ENCODE data around the gene CRIP1. TPM values are rescaled to one million over a fixed set of nuclear protein-coding genes. Genes with fewer than 3 reads are reported as not detected.

Gene CRIP1
- total RNA-seq, 1 donor from 2014 or later, result 5.1 TPM

DNA sequence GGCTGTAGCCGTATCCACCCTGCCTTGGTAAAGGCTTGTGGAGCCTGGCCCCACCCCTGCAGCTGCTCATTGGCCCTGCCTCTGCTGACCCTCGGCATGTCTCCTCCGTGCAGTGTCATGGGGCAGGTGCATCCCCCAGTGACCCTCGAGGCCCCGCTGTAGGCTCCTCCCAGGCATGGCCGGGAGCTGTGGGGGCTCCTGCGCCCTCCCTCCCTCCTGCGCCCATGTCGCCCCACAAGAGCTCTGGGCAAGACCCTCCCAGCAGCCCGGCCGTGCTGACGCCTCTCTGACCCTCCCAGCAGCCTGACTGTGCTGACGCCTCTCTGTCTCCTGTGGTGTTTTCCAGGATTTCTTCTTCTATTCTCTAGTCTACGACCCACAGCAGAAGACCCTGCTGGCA, 32.8 kb upstream of the CRIP1 start:
- no peaks in the 10 kb centered on the region for H3K4me1 Mint-ChIP-seq (ENCODE audit: low read depth)
- no peak overlapping the region for H3K4me3 Mint-ChIP-seq (ENCODE audit: low read depth)
- TF ChIP-seq, protein P1, sequence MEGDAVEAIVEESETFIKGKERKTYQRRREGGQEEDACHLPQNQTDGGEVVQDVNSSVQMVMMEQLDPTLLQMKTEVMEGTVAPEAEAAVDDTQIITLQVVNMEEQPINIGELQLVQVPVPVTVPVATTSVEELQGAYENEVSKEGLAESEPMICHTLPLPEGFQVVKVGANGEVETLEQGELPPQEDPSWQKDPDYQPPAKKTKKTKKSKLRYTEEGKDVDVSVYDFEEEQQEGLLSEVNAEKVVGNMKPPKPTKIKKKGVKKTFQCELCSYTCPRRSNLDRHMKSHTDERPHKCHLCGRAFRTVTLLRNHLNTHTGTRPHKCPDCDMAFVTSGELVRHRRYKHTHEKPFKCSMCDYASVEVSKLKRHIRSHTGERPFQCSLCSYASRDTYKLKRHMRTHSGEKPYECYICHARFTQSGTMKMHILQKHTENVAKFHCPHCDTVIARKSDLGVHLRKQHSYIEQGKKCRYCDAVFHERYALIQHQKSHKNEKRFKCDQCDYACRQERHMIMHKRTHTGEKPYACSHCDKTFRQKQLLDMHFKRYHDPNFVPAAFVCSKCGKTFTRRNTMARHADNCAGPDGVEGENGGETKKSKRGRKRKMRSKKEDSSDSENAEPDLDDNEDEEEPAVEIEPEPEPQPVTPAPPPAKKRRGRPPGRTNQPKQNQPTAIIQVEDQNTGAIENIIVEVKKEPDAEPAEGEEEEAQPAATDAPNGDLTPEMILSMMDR (IDR thresholded peaks at IDR 0.05; ENCODE audit: unreplicated experiment), result no peak
- no peaks in the 10 kb centered on the region for H3K9me3 Mint-ChIP-seq (ENCODE audit: low read depth)
- no peak overlapping the region for H3K27ac Mint-ChIP-seq
- peaks cover 12% of the 10 kb centered on the region for H3K36me3 Mint-ChIP-seq (ENCODE audit: insufficient read depth)
- no peaks in the 10 kb centered on the region for H3K27me3 Mint-ChIP-seq
- no peak for DNase-seq (ENCODE audit: low spot score, unreplicated experiment)

DNA sequence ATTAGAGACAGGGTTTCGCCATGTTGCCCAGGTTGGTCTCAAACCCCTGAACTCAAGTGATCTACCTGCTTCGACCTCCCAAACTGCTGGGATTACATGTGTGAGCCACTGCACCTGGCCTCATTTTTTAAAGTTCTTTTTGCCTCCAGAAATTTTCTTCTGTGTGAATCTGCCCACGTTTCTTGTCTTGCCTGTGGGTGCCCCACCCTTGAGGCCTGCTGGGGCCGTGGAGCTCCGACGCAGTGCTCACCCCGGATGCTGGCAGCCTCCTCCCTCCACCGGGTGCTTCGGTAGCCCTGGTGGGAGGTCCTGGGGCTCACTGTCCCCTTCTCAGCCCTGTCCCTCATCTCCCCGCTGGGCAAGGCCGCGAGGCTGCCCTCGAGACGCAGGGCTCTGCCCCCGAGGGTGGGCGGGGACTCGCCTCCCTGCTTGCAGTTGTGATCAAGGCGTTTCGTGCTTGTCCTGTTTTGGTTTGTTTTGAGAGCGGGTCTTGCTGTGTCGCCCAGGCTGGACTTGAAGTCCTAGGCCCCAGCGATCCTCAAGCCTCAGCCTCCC, 31.5 kb upstream of the CRIP1 start:
- H3K9me3 Mint-ChIP-seq (ENCODE audit: low read depth), result no peaks in the 10 kb centered on the region
- TF ChIP-seq, protein P1 (IDR thresholded peaks at IDR 0.05; ENCODE audit: unreplicated experiment), result no peak
- H3K27me3 Mint-ChIP-seq, result no peaks in the 10 kb centered on the region
- peaks cover 12% of the 10 kb centered on the region for H3K36me3 Mint-ChIP-seq (ENCODE audit: insufficient read depth)
- no peak overlapping the region for H3K27ac Mint-ChIP-seq
- no peaks in the 10 kb centered on the region for H3K4me1 Mint-ChIP-seq (ENCODE audit: low read depth)
- H3K4me3 Mint-ChIP-seq (ENCODE audit: low read depth), result no peak overlapping the region
- DNase-seq (ENCODE audit: low spot score, unreplicated experiment), result no peak

DNA sequence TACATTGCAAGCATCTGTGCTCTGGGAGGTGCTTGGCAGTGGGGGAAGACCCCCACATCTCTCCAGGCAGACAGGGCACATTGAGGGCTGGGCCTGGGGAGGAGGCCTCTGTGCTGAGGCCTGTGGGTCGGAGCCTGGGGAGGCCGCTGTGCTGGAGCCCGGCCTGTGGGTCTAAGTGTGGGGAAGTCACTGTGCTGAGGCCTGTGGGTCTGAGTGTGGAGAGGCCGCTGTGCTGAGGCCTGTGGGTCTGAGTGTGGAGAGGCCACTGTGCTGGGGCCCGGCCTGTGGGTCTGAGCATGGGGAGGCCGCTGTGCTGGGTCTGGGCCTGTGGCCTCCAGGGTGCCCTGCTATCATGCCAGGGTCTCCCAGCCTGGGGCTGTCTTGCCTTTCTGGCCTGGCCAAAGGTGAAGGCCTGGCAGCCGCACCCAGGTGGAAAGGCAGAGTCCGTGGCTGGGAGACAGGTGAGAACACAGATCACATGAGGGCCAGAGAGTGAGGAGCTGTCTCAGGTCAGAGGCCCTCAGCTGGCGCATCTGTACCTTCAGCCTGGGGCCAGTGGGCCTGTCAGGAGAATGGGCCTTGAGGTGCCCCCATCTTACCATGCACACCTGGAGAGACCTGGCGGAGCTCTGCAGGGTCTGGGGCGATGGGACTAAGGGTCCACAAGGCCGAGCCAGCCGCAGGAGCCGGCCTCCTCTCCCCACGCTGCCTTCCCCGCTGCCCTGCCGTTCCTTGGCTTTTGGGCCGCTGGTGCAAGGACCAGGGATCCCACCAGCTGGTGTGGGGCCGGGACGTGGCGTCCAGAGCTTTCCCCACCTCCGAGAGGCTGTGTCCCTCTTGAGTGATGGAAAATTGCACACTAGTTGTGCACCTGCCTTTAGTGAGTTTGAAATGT, 30.7 kb upstream of the CRIP1 start:
- DNase-seq (ENCODE audit: low spot score, unreplicated experiment), result no peak
- H3K27ac Mint-ChIP-seq, result no peak overlapping the region
- H3K36me3 Mint-ChIP-seq (ENCODE audit: insufficient read depth), result peaks cover 13% of the 10 kb centered on the region
- no peaks in the 10 kb centered on the region for H3K4me1 Mint-ChIP-seq (ENCODE audit: low read depth)
- no peaks in the 10 kb centered on the region for H3K9me3 Mint-ChIP-seq (ENCODE audit: low read depth)
- no peak overlapping the region for H3K4me3 Mint-ChIP-seq (ENCODE audit: low read depth)
- H3K27me3 Mint-ChIP-seq, result no peaks in the 10 kb centered on the region
- TF ChIP-seq, protein P1 (IDR thresholded peaks at IDR 0.05; ENCODE audit: unreplicated experiment), result no peak

DNA sequence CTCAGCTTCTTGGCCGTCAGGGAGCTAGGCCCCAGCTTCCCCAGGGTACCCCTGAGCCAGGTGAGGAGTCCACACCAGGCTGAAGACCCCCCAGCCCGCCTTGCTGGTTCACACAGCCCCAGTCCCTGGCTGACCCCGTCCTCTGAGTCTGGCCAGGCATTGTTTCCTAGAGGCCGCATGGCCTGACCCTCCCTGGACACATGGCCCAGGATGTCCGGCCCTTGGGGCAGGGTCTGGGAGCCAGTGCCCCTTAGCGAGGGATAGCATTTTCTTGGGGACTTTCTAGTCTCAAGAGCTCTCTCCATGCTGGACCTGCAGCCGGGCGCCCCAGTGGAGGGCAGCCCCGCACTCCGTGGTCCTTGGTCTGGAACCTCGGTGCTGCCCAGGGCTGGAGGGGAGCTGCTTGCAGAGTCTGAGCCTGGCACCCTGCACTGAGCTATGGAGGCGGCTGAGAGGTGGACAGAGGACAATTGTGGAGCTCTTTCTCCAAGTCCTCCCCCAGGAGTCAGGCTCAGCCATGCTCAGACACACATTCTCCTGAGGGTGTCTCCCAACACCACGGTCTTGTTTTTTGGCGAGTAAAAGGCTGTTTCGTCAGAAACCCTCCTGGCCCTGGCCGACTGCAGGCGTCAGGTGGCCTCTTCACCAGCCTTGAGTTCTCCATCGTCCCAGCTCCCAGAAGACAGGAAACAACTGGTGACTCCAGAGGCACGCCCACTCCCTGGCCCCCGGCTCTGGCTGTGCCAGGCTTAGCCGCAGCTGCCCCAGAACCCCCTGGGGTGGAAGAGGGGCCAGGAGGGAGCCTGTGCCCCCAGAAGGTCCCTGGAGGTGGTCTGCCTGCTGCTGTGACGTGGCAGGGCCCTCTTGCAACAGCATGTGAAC, 29.7 kb upstream of the CRIP1 start:
- no peaks in the 10 kb centered on the region for H3K9me3 Mint-ChIP-seq (ENCODE audit: low read depth)
- TF ChIP-seq, protein P1 (IDR thresholded peaks at IDR 0.05; ENCODE audit: unreplicated experiment), result no peak
- no peak overlapping the region for H3K27ac Mint-ChIP-seq
- no peaks in the 10 kb centered on the region for H3K27me3 Mint-ChIP-seq
- H3K4me1 Mint-ChIP-seq (ENCODE audit: low read depth), result no peaks in the 10 kb centered on the region
- no peak overlapping the region for H3K4me3 Mint-ChIP-seq (ENCODE audit: low read depth)
- DNase-seq (ENCODE audit: low spot score, unreplicated experiment), result no peak
- peaks cover 17% of the 10 kb centered on the region for H3K36me3 Mint-ChIP-seq (ENCODE audit: insufficient read depth)

DNA sequence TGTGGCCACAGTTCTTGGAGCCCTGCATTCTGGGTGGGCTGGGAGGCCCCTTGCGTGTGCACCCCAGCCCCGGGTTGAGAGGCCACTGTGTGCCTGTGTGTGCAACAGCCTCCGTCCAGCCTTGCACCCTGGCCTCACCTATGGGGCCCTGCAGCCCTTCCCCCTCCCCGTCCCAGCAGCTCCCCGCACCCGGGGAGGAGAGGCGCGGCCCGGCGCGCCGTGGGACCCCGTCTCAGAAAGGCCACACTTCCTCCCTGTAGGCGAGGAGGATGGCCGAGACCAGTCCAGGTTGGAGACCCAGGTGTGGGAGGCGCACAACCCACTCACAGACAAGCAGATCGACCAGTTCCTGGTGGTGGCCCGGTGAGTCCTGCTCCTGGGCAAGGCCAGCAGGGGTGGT, 28.7 kb upstream of the CRIP1 start:
- Mint-ChIP-seq H3K27me3 (no peaks in the 10 kb centered on the region), H3K4me1 (ENCODE audit: low read depth) (no peaks in the 10 kb centered on the region), H3K36me3 (ENCODE audit: insufficient read depth) (peaks cover 13% of the 10 kb centered on the region), H3K4me3 (ENCODE audit: low read depth) (no peak overlapping the region), H3K9me3 (ENCODE audit: low read depth) (no peaks in the 10 kb centered on the region), H3K27ac (no peak overlapping the region)
- DNase-seq (ENCODE audit: low spot score, unreplicated experiment), result no peak
- TF ChIP-seq, protein P1 (IDR thresholded peaks at IDR 0.05; ENCODE audit: unreplicated experiment), result no peak

Measured in progenitor cell of endocrine pancreas (in vitro differentiated cells).